Astrocyte (in vitro differentiated cells and primary cell): ENCODE results near the gene NGDN. TPM values are rescaled to one million over a fixed set of nuclear protein-coding genes. Genes with fewer than 3 reads are reported as not detected.

Experiments used
- DNase-seq: peaks from one replicate; pipeline ENCODE4 v3.0.0-alpha.2; 2010; ENCODE audit warnings: low read depth
- FAIRE-seq: peaks from 2 replicates; lab custom pipeline; 2011; peaks lifted over from hg19 to GRCh38; lab: Jason Lieb, UNC
- H2AFZ ChIP-seq: 2 replicates; pipeline ENCODE4 v1.6.0; 2012; ENCODE audit warnings: low read depth, low read length, inconsistent platforms
- H3K27ac ChIP-seq: 2 replicates; pipeline ENCODE4 v1.5.1; 2011; ENCODE audit warnings: low read depth, low read length, inconsistent platforms
- H3K27me3 ChIP-seq: 2 replicates; pipeline ENCODE4 v1.6.0; 2011; ENCODE audit warnings: low read length, inconsistent platforms; ENCODE audit not compliant: insufficient read depth
- H3K36me3 ChIP-seq: 2 replicates; pipeline ENCODE4 v1.5.1; 2011; ENCODE audit warnings: low read length, inconsistent platforms; ENCODE audit not compliant: insufficient read depth
- H3K4me1 ChIP-seq: 2 replicates; pipeline ENCODE4 v1.5.1; 2011; ENCODE audit warnings: low read length, inconsistent platforms; ENCODE audit not compliant: insufficient read depth
- H3K4me2 ChIP-seq: 2 replicates; pipeline ENCODE4 v1.6.0; 2012; ENCODE audit warnings: low read length, inconsistent platforms
- H3K4me3 ChIP-seq: 2 replicates; pipeline ENCODE4 v1.5.1; 2011; ENCODE audit warnings: low read depth, mild to moderate bottlenecking, low read length, inconsistent platforms; ENCODE audit not compliant: insufficient read depth
- H3K79me2 ChIP-seq: 2 replicates; pipeline ENCODE4 v1.6.0; 2012; ENCODE audit warnings: mild to moderate bottlenecking, low read length, inconsistent platforms; ENCODE audit not compliant: insufficient read depth
- H3K9ac ChIP-seq: 2 replicates; pipeline ENCODE4 v1.6.0; 2012; ENCODE audit warnings: mild to moderate bottlenecking, low read length, inconsistent platforms
- H3K9me3 ChIP-seq: 2 replicates; pipeline ENCODE4 v1.5.1; 2012; ENCODE audit warnings: low read depth, mild to moderate bottlenecking, low read length, inconsistent platforms; ENCODE audit not compliant: insufficient read depth
- H4K20me1 ChIP-seq: 2 replicates; pipeline ENCODE4 v1.6.0; 2012; ENCODE audit warnings: low read length, inconsistent platforms; ENCODE audit not compliant: insufficient read depth
- H3K27ac Mint-ChIP-seq: one replicate; pipeline ENCODE4 v1.8.0; 2021; ENCODE audit warnings: mild to moderate bottlenecking, mixed read lengths; ENCODE audit not compliant: unreplicated experiment
- H3K27me3 Mint-ChIP-seq: one replicate; pipeline ENCODE4 v1.8.0; 2021; ENCODE audit warnings: low read depth, mixed read lengths; ENCODE audit not compliant: unreplicated experiment
- H3K36me3 Mint-ChIP-seq: one replicate; pipeline ENCODE4 v1.8.0; 2021; ENCODE audit warnings: low read depth, mixed read lengths; ENCODE audit not compliant: unreplicated experiment
- H3K4me1 Mint-ChIP-seq: one replicate; pipeline ENCODE4 v1.8.0; 2021; ENCODE audit warnings: low read depth, mixed read lengths; ENCODE audit not compliant: unreplicated experiment
- H3K4me3 Mint-ChIP-seq: one replicate; pipeline ENCODE4 v1.8.0; 2021; ENCODE audit warnings: mild to moderate bottlenecking, moderate library complexity, mixed read lengths; ENCODE audit not compliant: unreplicated experiment
- H3K9me3 Mint-ChIP-seq: one replicate; pipeline ENCODE4 v1.8.0; 2021; ENCODE audit warnings: mild to moderate bottlenecking, mixed read lengths; ENCODE audit not compliant: unreplicated experiment
- EZH2 ChIP-seq: IDR thresholded peaks from 2 replicates; pipeline ENCODE4 v1.6.1; 2012; ENCODE audit warnings: mild to moderate bottlenecking, low read length, inconsistent platforms; ENCODE audit not compliant: insufficient read depth
- total RNA-seq: library from RNA; stranded (reverse); gene quantifications from 2 replicates; pipeline ENCODE4 v1.2.1, GENCODE V29; 2021
- TF ChIP-seq, protein P1 (sequence below): IDR thresholded peaks from 2 replicates; pipeline ENCODE4 v1.5.1; 2011; ENCODE audit warnings: low read depth, mild to moderate bottlenecking, inconsistent platforms, low read length, moderate library complexity; ENCODE audit not compliant: insufficient read depth

The NGDN gene
- total RNA-seq, 1 donor from 2014 or later: 28.6 TPM

DNA sequence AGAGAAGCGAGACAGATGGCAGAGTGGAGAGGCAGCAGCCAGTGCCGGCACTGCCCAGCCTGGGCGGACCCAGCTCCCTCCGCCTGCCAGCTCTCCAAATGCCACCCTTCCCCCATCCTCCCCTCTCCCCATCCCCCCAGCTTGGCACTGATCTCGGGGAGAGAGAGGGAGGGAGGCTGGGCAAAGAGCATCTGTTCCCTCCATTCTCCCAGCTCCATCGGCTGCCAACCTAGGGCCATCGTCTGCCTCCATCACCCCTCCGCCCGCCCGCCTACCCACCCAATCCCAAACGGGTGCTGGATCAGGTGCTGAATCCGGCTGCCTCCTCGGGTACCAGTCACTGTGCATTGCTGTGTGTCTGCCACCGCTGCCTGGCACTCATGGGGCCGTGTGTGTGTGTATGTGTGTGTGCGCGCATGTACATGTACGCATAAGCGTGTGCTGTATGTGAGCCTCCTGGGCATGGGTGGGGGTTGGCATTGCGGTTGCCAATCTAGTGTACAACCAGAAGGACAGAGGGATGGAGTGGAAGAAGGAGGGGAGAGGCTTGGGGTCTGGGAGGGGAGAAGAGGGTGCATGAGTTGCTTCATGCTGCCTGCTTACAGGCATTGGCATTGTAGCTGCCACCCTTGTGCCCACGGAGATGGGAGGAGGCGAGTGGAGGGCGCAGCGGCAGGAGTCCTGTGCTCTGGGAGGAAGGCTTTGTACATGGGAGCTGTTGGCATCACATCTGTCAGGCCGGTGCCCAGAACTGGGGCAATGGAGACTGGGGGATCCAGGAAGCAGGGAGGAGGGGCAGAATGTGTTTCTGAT, 43.7 kb downstream of the NGDN start:
- no peaks in the 10 kb centered on the region for H3K36me3 ChIP-seq
- peaks cover 3% of the 10 kb centered on the region for H3K4me1 Mint-ChIP-seq
- H3K9me3 ChIP-seq: no peaks in the 10 kb centered on the region
- no peak overlapping the region for H2AFZ ChIP-seq
- H3K27ac ChIP-seq: no peak overlapping the region
- no peak overlapping the region for H3K4me3 Mint-ChIP-seq
- DNase-seq: no peak
- H3K4me2 ChIP-seq: peak overlapping the region; percentile 36
- no peaks in the 10 kb centered on the region for H4K20me1 ChIP-seq
- H3K27me3 Mint-ChIP-seq: peaks cover 13% of the 10 kb centered on the region
- TF ChIP-seq, protein P1, sequence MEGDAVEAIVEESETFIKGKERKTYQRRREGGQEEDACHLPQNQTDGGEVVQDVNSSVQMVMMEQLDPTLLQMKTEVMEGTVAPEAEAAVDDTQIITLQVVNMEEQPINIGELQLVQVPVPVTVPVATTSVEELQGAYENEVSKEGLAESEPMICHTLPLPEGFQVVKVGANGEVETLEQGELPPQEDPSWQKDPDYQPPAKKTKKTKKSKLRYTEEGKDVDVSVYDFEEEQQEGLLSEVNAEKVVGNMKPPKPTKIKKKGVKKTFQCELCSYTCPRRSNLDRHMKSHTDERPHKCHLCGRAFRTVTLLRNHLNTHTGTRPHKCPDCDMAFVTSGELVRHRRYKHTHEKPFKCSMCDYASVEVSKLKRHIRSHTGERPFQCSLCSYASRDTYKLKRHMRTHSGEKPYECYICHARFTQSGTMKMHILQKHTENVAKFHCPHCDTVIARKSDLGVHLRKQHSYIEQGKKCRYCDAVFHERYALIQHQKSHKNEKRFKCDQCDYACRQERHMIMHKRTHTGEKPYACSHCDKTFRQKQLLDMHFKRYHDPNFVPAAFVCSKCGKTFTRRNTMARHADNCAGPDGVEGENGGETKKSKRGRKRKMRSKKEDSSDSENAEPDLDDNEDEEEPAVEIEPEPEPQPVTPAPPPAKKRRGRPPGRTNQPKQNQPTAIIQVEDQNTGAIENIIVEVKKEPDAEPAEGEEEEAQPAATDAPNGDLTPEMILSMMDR: no peak
- TF ChIP-seq EZH2: no peak
- no peaks in the 10 kb centered on the region for H3K4me1 ChIP-seq
- H3K9ac ChIP-seq: no peak overlapping the region
- no peak for FAIRE-seq
- H3K27me3 ChIP-seq: no peaks in the 10 kb centered on the region
- peaks cover 5% of the 10 kb centered on the region for H3K9me3 Mint-ChIP-seq
- H3K36me3 Mint-ChIP-seq: peaks cover 28% of the 10 kb centered on the region
- no peak overlapping the region for H3K4me3 ChIP-seq
- no peak overlapping the region for H3K27ac Mint-ChIP-seq
- H3K79me2 ChIP-seq: no peaks in the 10 kb centered on the region

DNA sequence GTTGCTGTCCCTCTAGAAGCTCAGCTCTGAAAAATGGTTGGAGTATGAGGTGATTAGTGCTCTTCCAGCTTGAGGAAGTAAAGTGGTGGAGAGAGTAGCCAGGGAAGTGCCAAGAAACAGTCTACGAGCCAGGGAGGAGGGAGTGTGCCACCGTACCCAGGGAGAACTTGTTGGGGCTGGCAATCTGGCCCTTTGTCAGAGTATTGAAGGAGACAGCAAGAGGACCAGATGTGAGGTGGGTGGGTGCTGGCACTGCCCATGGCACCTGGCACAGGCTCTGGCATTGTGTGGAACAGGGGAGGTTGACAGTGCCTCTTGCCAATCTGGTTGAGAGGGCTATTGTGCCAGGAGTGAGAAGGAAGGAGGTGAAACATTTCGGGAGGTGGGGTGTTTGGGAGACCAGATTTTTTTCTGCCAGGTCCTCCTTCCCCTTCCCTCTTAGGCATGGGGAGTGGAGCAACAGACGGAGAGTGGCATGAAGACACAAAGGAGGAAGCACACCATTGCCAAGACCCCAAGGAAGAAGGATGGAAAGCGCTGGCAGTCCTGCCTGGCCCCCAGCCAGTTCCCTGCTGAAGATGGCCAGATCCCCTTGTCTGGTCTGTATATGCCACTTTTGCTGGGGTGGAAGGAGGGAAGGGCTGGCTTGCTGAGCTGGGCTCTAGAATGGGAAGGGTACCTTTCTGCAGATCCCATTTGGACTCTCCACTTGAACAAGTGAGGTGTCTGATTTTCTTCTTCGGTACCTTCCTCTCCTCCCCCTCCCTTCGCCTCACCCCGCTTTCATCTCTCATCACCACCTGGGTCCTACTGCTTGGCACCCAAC, 44.5 kb downstream of the NGDN start:
- Mint-ChIP-seq H3K4me3 (no peak overlapping the region), H3K27ac (no peak overlapping the region), H3K4me1 (peaks cover 11% of the 10 kb centered on the region), H3K9me3 (peaks cover 5% of the 10 kb centered on the region), H3K27me3 (peaks cover 13% of the 10 kb centered on the region), H3K36me3 (peaks cover 28% of the 10 kb centered on the region)
- Histone ChIP-seq H4K20me1 (no peaks in the 10 kb centered on the region), H3K9me3 (no peaks in the 10 kb centered on the region), H3K27me3 (no peaks in the 10 kb centered on the region), H3K36me3 (no peaks in the 10 kb centered on the region), H2AFZ (no peak overlapping the region), H3K27ac (no peak overlapping the region), H3K4me1 (no peaks in the 10 kb centered on the region), H3K4me3 (no peak overlapping the region), H3K9ac (no peak overlapping the region), H3K4me2 (no peak overlapping the region), H3K79me2 (no peaks in the 10 kb centered on the region)
- no peak for DNase-seq
- TF ChIP-seq, protein P1: no peak
- TF ChIP-seq EZH2: no peak
- no peak for FAIRE-seq
